Astrocyte of the cerebellum (primary cell): ENCODE measurements around the gene CECR2.
A peak's percentile ranks its signal among the peaks of the same experiment; 100 is the strongest.
"Not testable (repeated sequence)": the region's sequence is repeated elsewhere in the genome, so short reads cannot be mapped to it uniquely, and the experiment has no call there.

ENCODE experiments used
- DNase-seq: peaks from one replicate; pipeline ENCODE4 v3.0.0-alpha.2; 2011; ENCODE audit warnings: low read depth
- H3K4me3 ChIP-seq: 2 replicates; pipeline ENCODE4 v1.5.1; 2011; ENCODE audit warnings: mild to moderate bottlenecking, low read depth, low read length, moderate library complexity
- CTCF ChIP-seq: IDR thresholded peaks from 2 replicates; pipeline ENCODE4 v1.5.1; 2012; ENCODE audit warnings: low read length, low read depth, moderate library complexity, mild to moderate bottlenecking; ENCODE audit errors: missing control alignments
- in situ Hi-C: cut with HindIII; loops from 2 replicates; pipeline ENCODE4 v1.10.0; 2017; ENCODE audit warnings: low sequenced_read_pairs

The CECR2 gene

GRCh38 chr22:17513612-17514011 lies 144.4 kb downstream of the CECR2 start:
- no peak overlapping the region for H3K4me3 ChIP-seq
- DNase-seq = no peak
- TF ChIP-seq CTCF = no peak
- in situ Hi-C loops = no loop called here

DNA sequence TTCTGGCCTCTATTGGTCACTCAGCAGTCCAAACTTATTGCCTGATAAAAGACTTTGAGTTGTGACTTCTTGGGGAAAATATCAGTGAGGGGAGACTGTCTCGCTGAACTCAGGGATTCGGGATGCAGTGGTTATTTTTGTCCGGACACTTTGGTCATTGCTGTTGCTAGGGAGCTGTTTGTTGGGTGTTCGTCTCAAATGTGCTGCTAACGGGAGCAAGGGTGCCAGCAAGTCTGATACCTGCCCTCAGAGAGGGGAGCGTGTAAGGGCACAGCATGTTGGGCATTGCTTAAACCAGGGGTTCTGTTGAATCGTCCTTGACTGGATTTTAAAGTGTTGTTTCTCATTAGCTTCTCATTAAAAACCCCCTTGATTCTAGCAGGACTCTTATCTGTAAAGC lies 144.8 kb downstream of the CECR2 start:
- in situ Hi-C loops = no loop called here
- no peak overlapping the region for H3K4me3 ChIP-seq
- TF ChIP-seq CTCF = no peak
- no peak for DNase-seq

DNA sequence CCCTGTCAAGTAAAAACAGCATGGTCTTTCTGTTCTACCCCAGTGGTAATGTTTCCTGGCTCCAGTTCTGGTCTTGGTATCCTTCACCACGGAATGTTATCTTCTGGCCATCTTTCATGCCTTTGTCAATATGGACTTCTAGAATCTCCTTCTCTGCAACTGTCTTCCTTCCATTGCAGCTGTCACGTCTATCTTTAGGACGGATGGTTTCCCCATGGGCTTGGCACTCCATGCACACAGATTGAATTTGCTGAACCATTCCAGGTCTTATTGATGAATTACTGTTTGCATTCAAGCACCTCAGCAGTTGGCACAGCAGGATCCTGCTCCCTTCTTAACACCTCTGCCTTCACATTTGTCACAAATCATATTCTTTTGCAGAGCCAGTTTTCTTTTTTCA lies 149.1 kb downstream of the CECR2 start:
- no peak for TF ChIP-seq CTCF
- in situ Hi-C loops = no loop called here
- DNase-seq = no peak
- H3K4me3 ChIP-seq = no peak overlapping the region

GRCh38 chr22:17521971-17522370 lies 152.7 kb downstream of the CECR2 start:
- DNase-seq, in situ Hi-C loops, H3K4me3 ChIP-seq: not testable (repeated sequence)

- in situ Hi-C loops = no loop called here
These were observed 154.7 kb downstream of the CECR2 start for GRCh38 chr22:17523925-17524324.

GRCh38 chr22:17536269-17536668 lies 167.0 kb downstream of the CECR2 start:
- peak; percentile 4 for DNase-seq
- in situ Hi-C loops = no loop called here
- H3K4me3 ChIP-seq = no peak overlapping the region
- TF ChIP-seq CTCF = no peak

More at GRCh38 chr22:17523925-17524324, 154.7 kb downstream of the CECR2 start:
- no peak overlapping the region for H3K4me3 ChIP-seq
- DNase-seq = no peak
- no peak for TF ChIP-seq CTCF

- H3K4me3 ChIP-seq = no peak overlapping the region
- in situ Hi-C loops = no loop called here
- no peak for TF ChIP-seq CTCF
- no peak for DNase-seq
These were observed 167.9 kb downstream of the CECR2 start for GRCh38 chr22:17537155-17537554.
